DND-41 (cell line): Measurements from ENCODE around the gene NOL9.

Experiments
- CTCF ChIP-seq: IDR thresholded peaks from 2 replicates; pipeline ENCODE4 v1.5.1; 2012; ENCODE audit warnings: borderline replicate concordance, low read length, moderate library complexity, mild to moderate bottlenecking; ENCODE audit not compliant: poor library complexity, severe bottlenecking; ENCODE audit errors: extremely low read depth
- EZH2 ChIP-seq: IDR thresholded peaks from 3 replicates; pipeline ENCODE4 v1.6.1; 2012; ENCODE audit warnings: borderline replicate concordance, low read depth, mild to moderate bottlenecking, moderate library complexity, low read length, inconsistent platforms; ENCODE audit not compliant: severe bottlenecking

- no peak for TF ChIP-seq CTCF
- TF ChIP-seq EZH2: no peak
These were observed 38.7 kb upstream of the NOL9 start for GRCh38 chr1:6592865-6593593.
